GM21576 (cell line): ENCODE data around the gene MUC4.
"Not testable (repeated sequence)": the region's sequence is repeated elsewhere in the genome, so short reads cannot be mapped to it uniquely, and the experiment has no call there.

Experiments
- ATAC-seq: cut with Tn5 transposase; IDR thresholded peaks from one replicate; pipeline ENCODE4 v1.9.1; 2021; ENCODE audit warnings: mild to moderate bottlenecking, moderate library complexity; ENCODE audit not compliant: unreplicated experiment

MUC4 gene

GRCh38 chr3:195836476-195837135, 24.9 kb upstream of the MUC4 start:
- no peak for ATAC-seq

- ATAC-seq: no peak
Measured at GRCh38 chr3:195835791-195836190, 24.1 kb upstream of the MUC4 start.

GRCh38 chr3:195834675-195835583, 23.2 kb upstream of the MUC4 start:
- ATAC-seq: no peak

- no peak for ATAC-seq
Measured at GRCh38 chr3:195829897-195830254, 18.1 kb upstream of the MUC4 start.

- no peak for ATAC-seq
Measured at GRCh38 chr3:195828762-195829161, 17.0 kb upstream of the MUC4 start.

GRCh38 chr3:195825857-195826804, 14.4 kb upstream of the MUC4 start:
- no peak for ATAC-seq

- no peak for ATAC-seq
Measured at GRCh38 chr3:195825191-195825588, 13.5 kb upstream of the MUC4 start.

GRCh38 chr3:195824425-195825190, 12.9 kb upstream of the MUC4 start:
- not testable (repeated sequence) for ATAC-seq

- ATAC-seq: no peak
Measured at GRCh38 chr3:195823999-195824398, 12.3 kb upstream of the MUC4 start.

GRCh38 chr3:195823280-195823679, 11.6 kb upstream of the MUC4 start:
- no peak for ATAC-seq

- no peak for ATAC-seq
Measured at GRCh38 chr3:195822131-195822696, 10.5 kb upstream of the MUC4 start.

- no peak for ATAC-seq
Measured at GRCh38 chr3:195821403-195822130, 9.8 kb upstream of the MUC4 start.

- ATAC-seq: no peak
Measured at GRCh38 chr3:195820901-195821300, 9.2 kb upstream of the MUC4 start.

- no peak for ATAC-seq
Measured at GRCh38 chr3:195820186-195820585, 8.5 kb upstream of the MUC4 start.

GRCh38 chr3:195818301-195818700, 6.6 kb upstream of the MUC4 start:
- no peak for ATAC-seq

GRCh38 chr3:195817578-195818135, 5.9 kb upstream of the MUC4 start:
- no peak for ATAC-seq

- not testable (repeated sequence) for ATAC-seq
Measured at GRCh38 chr3:195816276-195816913, 4.7 kb upstream of the MUC4 start.

GRCh38 chr3:195815169-195815771, 3.5 kb upstream of the MUC4 start:
- no peak for ATAC-seq
